HG02973 (cell line): ENCODE results near the gene HLTF.
"Not testable (repeated sequence)": the region's sequence is repeated elsewhere in the genome, so short reads cannot be mapped to it uniquely, and the experiment has no call there.

Source experiments
- ATAC-seq: cut with Tn5 transposase; IDR thresholded peaks from one replicate; pipeline ENCODE4 v1.9.1; 2021; ENCODE audit warnings: moderate library complexity; ENCODE audit not compliant: unreplicated experiment

The HLTF gene

GRCh38 chr3:148992635-148993255, 93.6 kb downstream of the HLTF start:
- ATAC-seq = no peak

- peak; percentile 23 for ATAC-seq
These were observed 94.2 kb downstream of the HLTF start for GRCh38 chr3:148992027-148992634.

GRCh38 chr3:148991219-148992026, 94.9 kb downstream of the HLTF start, which contains the start of gene GYG1:
GYG1 (plus strand) TSS chr3:148991540; CDS start chr3:148991641, 101 bp downstream.
- ATAC-seq = peak; percentile 82

- ATAC-seq = peak; percentile 24
These were observed 96.1 kb downstream of the HLTF start for GRCh38 chr3:148990236-148990635.

- ATAC-seq = not testable (repeated sequence)
These were observed 98.8 kb downstream of the HLTF start for GRCh38 chr3:148987551-148987950.

GRCh38 chr3:148981273-148981672, 105.1 kb downstream of the HLTF start:
- no peak for ATAC-seq
